Daoy (cell line): Measurements from ENCODE around the gene PPM1A. TPM values are rescaled to one million over a fixed set of nuclear protein-coding genes. Genes with fewer than 3 reads are reported as not detected.

Experiments
- DNase-seq: peaks from one replicate; pipeline ENCODE4 v3.0.0-alpha.2; 2015; ENCODE audit warnings: low read depth
- total RNA-seq: library from RNA; depleted of rRNA; stranded (reverse); fragments of >200 nt; shearing (Covaris generic); gene quantifications from 2 replicates; pipeline ENCODE4 v1.2.3, GENCODE V29; 2014; rRNA removed

PPM1A gene
- 21.3 and 33.0 TPM in 2 replicates for total RNA-seq

DNA sequence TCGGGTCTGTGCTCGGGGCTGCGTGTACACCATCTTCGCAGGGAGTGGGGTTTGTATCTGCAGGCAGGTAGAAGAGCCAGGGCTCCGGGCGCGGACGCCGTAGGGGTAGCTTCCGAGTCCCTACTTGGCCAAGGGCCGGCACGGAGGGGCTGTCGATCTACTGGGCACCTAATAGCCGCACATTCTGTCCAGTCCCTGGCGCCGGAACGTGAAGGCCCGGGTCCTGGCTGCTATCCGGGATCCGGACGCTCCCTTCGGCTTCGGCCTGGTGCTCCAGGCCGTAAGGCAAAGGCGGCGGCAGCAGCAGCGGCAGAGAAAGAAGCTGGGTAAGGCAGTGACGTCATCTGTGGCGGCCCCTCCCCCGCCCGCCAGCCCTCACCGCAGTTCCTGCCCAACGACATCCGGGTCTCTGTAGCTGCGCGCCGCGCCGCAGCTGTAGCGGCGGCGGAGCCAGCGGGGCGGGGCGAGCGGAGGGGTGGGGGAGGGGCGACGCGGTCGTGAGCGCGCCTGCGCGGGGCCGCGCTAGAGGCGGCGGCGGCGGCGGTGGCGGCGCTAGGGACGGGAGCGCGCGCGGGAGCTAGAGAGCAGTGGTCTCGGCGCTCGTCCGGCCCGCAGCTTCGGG lies at the start of gene PPM1A:
Gene PPM1A (plus strand): TSS at position 525 of the 622 bp plus-strand sequence. CDS start 33,483 bp downstream, outside the sequence.
- peak; percentile 98 for DNase-seq

- DNase-seq: no peak
Observed at GRCh38 chr14:60199321-60199720, 49.7 kb upstream of the PPM1A start.

- no peak for DNase-seq
Observed at GRCh38 chr14:60204104-60204842, 44.7 kb upstream of the PPM1A start.

- DNase-seq: no peak
Observed at GRCh38 chr14:60204843-60205774, 43.9 kb upstream of the PPM1A start.

DNA sequence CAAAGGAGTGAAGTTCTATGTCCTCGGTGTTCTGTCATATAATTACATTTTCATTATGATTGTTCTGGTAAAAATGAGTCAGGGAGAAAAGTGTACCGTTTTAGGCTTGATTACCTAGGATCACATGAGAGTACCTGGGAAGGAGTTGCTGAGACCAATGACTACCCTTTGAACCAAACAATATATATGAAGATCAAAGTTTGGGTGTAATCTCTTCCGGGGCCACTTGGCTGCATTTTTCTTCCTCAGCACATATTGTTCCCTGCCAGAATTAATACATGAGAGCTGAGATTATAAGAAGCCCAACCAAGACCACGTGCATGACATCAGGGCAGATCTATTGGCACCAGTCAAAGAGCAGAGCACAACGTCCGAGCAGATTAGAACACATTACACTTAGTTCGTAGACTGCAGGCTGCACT lies 42.8 kb upstream of the PPM1A start:
- no peak for DNase-seq

DNA sequence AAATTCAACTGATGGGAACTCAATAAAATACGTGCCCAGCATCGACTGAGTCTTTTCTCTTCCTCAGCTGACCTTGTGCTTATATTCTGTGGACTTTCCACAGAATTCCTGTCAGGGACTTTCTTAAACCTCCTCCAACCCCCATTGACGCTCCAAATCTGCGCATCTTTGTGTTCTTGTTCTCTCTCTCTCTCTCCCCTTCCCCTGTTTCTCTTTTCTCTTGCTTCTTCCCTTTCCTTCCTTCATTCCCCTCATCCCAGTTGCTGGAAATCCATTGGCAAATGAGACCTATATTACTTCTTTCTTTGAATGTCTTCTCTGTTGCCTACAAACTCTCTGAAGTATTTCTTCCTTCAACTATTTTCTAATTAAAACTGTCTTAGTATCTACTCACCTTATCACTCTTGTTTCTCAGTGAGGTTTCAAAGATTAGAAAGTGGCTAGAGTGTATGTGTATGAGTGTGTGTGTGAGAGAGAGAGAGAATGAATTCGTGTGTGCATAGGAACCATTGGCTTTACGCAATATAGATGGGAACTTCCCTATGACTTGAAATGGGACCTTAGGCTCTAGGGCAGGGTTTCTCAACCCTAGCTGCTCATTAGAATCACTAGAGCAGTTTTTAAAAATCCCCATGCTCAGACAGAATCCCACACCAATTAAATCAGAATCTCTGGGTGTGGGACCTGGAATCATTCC lies 42.0 kb upstream of the PPM1A start:
- no peak for DNase-seq

GRCh38 chr14:60210703-60211102 lies 38.3 kb upstream of the PPM1A start:
- no peak for DNase-seq

- DNase-seq: no peak
Observed at GRCh38 chr14:60211153-60211552, 37.9 kb upstream of the PPM1A start.

DNA sequence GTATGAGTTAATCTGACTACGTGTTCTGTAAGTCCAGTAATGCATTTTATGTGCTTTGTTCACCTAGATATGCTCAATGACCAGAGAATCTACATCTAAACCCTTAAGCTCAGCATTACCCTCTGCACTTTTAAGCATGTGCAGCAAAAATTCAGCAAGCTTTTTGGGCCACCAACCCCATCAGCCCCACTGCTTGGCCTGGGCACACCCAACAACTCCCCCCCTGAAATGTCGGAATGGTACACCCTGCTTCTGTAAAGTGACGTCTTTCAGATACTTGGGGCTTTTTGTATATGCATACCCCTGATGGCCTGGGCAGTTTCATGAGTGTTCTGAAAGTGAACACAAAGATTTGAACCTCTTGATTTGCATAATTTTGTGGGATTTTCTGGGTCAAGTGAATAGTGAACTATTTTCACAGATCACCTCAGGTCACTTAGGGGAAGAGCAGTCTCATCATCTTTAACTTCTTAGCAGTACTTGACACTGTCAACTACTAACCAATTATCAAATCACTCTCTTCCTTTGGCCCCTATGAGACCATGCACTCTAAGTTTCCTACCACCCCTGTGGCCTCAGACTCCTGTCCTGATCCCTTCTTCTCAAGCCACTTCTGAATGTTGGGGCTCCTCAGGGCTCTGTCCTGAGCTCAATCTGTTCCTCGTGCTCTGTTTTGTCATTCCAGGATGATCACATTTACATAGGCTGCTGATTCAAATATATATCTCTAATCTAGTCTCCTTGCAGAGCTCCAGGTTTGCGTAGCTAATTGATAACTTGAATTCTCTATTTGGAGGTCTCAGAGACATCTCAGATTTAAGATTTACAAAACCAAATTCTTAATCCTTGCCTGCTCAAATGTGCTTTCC lies 36.3 kb upstream of the PPM1A start:
- no peak for DNase-seq

- DNase-seq: no peak
Observed at GRCh38 chr14:60214003-60214402, 35.0 kb upstream of the PPM1A start.

GRCh38 chr14:60214415-60215126 lies 34.5 kb upstream of the PPM1A start:
- no peak for DNase-seq

DNA sequence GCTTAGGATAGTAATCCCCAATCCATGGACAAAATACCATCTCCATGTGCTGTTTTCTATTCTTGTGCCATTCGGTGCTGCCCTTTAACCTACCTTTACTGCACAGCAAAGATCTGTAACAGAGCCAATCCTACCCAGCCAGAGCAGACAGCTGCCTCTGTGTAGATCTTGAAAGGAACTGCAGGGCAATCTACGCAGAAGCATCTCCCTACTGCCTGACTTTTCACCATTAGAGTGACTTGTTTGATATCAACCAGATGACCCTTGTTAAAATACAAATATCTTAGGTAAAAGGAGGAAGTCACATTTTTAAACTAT lies 33.9 kb upstream of the PPM1A start:
- no peak for DNase-seq

- DNase-seq: no peak
Observed at GRCh38 chr14:60215520-60216420, 33.3 kb upstream of the PPM1A start.

- no peak for DNase-seq
Observed at GRCh38 chr14:60217713-60218112, 31.3 kb upstream of the PPM1A start.

DNA sequence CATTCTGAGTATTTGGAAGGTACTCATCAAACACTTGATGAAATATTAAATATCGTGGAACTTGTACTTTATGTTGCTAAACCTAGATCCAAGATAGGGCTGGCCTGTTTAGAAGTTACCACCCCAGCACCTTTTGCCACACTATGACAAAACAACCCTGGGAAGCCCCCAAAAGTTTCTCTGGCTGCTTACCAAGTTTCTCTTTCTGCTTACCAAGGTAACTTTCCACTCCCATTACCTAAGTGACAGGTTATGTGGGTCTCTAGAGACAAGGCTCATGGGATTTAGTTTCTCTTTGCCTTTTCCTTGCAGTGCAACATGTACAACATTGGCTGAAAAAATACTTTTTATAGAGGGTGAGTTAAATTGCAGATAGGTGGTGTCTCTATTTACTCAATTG lies 28.9 kb upstream of the PPM1A start:
- no peak for DNase-seq

GRCh38 chr14:60220917-60221316 lies 28.1 kb upstream of the PPM1A start:
- no peak for DNase-seq

DNA sequence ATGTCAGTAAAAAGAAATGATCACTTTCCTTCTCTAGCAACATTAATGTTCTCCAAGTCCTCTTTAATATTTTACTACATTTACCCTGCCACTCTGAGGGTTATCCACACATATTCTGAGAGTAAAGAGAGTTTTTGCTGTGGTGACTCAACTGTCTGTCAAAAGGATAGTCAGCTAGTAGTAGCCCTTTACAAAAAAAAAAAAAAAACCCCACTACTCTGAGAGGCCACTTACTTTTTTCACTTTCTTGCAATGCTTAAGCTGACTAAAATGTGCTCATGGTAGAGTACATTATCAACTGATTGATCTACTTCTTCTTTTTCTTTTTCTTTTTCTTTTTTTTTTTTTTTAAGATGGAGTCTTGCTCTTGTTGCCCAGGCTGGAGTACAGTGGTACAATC lies 27.6 kb upstream of the PPM1A start:
- no peak for DNase-seq

GRCh38 chr14:60222820-60223219 lies 26.2 kb upstream of the PPM1A start:
- no peak for DNase-seq

- DNase-seq: no peak
Observed at GRCh38 chr14:60225265-60225664, 23.8 kb upstream of the PPM1A start.
